ENCODE data around the gene MOK.

DNA sequence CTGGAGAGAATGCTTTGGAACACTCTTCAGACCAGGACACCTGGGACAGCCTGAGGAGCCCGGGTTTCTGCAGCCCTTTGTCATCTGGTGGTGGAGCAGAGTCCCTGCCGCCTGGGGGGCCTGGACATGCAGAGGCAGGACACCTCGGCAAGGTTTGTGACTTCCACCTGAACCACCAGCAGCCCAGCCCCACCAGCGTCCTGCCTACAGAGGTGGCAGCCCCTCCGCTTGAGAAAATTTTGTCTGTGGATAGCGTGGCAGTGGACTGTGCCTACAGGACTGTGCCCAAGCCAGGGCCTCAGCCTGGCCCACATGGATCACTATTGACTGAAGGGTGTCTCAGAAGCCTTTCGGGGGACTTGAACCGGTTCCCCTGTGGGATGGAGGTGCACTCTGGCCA, 36.6 kb upstream of the MOK start:
- TF ChIP-seq, protein P1, sequence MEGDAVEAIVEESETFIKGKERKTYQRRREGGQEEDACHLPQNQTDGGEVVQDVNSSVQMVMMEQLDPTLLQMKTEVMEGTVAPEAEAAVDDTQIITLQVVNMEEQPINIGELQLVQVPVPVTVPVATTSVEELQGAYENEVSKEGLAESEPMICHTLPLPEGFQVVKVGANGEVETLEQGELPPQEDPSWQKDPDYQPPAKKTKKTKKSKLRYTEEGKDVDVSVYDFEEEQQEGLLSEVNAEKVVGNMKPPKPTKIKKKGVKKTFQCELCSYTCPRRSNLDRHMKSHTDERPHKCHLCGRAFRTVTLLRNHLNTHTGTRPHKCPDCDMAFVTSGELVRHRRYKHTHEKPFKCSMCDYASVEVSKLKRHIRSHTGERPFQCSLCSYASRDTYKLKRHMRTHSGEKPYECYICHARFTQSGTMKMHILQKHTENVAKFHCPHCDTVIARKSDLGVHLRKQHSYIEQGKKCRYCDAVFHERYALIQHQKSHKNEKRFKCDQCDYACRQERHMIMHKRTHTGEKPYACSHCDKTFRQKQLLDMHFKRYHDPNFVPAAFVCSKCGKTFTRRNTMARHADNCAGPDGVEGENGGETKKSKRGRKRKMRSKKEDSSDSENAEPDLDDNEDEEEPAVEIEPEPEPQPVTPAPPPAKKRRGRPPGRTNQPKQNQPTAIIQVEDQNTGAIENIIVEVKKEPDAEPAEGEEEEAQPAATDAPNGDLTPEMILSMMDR (IDR thresholded peaks at IDR 0.05), result no peak
- TF ChIP-seq POLR2A (IDR thresholded peaks at IDR 0.05) (no peak), POLR2AphosphoS5 (IDR thresholded peaks at IDR 0.05; ENCODE audit: insufficient read depth in 1 of 2, low read depth in 1 of 2) (no peak)

Measured in vagina (tissue), 2 donors.